Measurements from ENCODE around the gene CCDC149.

CCDC149 gene

GRCh38 chr4:24881508-24882196 is 31.2 kb downstream of the CCDC149 start:
- no peak for DNase-seq (ENCODE audit: low read depth in 3 of 3)

DNA sequence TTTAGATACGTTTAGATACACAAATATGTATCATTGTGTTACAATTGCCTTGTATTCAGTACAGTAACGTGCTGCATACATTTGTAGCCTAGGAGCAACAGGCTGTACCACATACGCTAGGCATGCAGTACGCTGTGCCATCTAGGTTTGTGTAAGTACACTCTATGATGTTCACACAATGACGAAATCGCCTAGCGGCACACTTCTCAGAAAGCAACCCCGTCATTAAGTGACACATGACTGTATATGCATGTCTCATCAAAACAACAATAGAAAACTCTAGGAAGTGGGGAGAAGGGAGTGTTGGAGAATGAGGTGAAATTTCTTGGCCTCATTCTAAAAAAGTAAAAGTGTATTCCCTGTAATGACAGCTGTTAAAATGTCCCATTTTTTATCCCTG is 32.7 kb downstream of the CCDC149 start:
- DNase-seq (ENCODE audit: low read depth in 3 of 3): no peak

- no peak for DNase-seq (ENCODE audit: low read depth in 3 of 3)
Observed at GRCh38 chr4:24878636-24879016, 34.2 kb downstream of the CCDC149 start.

- DNase-seq (ENCODE audit: low read depth in 3 of 3): no peak
Observed at GRCh38 chr4:24877868-24878635, 34.8 kb downstream of the CCDC149 start.

- DNase-seq (ENCODE audit: low read depth in 3 of 3): no peak
Observed at GRCh38 chr4:24876431-24876830, 36.4 kb downstream of the CCDC149 start.

GRCh38 chr4:24872720-24873119 is 40.1 kb downstream of the CCDC149 start:
- DNase-seq (ENCODE audit: low read depth in 3 of 3): no peak

- DNase-seq (ENCODE audit: low read depth in 3 of 3): no peak
Observed at GRCh38 chr4:24871210-24871609, 41.6 kb downstream of the CCDC149 start.

DNA sequence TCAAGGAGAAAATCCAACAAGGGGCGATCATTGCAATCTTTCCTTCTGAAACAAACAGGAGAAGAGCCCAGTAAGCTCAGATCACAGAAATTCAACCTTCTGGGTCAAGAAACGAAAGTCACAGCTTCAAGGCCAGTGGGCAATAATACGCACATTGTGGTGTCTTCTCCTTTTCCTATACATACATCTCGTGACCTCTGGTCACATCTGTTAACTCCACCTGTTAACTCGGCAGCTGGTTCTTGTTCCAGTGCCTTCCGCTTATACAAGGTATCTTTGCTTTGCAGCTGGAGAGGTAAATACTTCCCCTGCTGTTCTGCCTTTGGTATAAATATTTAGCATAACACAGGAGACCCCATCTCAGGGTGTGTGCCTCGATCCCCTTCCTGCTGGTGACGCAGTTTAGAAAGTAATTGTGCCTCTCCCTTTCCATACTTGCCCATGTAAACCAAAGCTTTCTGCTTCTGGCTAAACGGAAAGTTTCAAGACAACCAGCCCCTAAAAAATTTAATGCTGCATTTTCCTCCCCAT is 45.0 kb downstream of the CCDC149 start:
- DNase-seq (ENCODE audit: low read depth in 3 of 3): no peak

GRCh38 chr4:24867251-24867650 is 45.6 kb downstream of the CCDC149 start:
- no peak for DNase-seq (ENCODE audit: low read depth in 3 of 3)

DNA sequence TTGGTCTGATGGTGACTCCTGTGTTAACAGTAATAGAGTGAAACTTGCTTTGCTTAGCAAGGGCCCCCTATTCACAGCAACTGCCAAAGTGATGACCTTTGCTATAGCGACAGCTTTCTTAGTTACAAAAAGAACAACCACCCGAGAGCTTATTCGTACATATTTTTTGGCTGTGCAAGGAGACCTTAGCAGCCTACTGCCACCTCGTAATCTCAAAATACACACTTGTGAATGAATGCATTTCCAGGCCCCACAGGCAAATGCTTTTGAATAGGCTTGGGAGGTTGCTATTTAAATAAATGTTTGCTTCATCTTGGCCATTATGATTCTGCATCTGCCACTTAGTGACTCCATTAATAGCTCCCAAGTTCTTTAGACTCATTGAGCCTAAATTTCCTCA is 47.4 kb downstream of the CCDC149 start:
- no peak for DNase-seq (ENCODE audit: low read depth in 3 of 3)

DNA sequence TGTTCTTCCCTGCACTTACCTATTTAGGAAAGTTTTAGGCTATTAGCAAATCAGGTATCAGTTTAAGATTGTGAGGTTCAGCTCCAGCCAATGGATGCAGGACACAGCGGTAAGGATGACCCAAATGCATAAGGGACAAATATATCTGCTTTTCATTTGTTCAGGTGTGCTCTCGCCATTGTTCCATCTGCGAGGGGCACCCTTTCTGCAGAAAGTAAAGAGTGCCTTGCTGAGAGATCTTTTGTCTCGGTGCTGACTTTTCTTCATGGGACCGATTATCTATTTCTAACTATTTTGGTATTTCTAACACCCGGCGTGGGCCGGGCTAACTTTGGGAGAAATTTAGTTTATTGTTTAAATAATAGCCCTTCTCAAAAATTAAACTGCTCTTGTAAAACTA is 49.0 kb downstream of the CCDC149 start:
- no peak for DNase-seq (ENCODE audit: low read depth in 3 of 3)

DNA sequence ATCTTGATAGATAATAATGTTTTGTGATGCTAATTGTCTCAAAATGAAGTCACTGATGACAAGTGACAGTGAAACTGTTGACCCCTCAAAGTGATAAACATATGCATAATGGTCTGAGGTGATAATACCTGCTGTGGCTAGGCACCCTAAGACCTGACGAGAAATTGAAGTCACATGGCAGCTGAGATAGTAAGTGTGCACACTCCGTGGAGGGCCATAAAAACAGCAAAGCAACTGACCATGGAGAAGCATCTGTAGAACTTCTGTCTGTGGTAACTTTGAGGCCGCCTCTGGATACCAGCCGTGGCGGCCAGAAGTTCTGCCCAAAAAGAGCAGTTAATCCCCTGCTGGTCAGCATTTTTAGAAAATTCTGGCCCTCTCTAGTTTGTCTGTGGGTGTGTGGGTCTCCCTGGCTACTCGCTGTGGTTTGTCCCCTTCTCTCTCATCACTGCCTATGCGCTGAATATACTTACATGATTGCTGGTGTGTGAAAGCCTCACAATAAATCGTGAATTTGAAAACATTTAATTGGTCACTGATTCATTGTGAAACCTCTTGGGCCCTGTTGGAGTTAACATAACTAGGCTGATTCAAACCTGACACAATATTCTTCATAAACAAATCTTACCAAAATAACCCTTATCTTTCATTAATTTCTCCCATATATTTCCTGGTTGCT is 50.6 kb downstream of the CCDC149 start:
- no peak for DNase-seq (ENCODE audit: low read depth in 3 of 3)

GRCh38 chr4:24858550-24858949 is 54.3 kb downstream of the CCDC149 start:
- no peak for DNase-seq (ENCODE audit: low read depth in 3 of 3)

GRCh38 chr4:24858026-24858425 is 54.8 kb downstream of the CCDC149 start:
- no peak for DNase-seq (ENCODE audit: low read depth in 3 of 3)

DNA sequence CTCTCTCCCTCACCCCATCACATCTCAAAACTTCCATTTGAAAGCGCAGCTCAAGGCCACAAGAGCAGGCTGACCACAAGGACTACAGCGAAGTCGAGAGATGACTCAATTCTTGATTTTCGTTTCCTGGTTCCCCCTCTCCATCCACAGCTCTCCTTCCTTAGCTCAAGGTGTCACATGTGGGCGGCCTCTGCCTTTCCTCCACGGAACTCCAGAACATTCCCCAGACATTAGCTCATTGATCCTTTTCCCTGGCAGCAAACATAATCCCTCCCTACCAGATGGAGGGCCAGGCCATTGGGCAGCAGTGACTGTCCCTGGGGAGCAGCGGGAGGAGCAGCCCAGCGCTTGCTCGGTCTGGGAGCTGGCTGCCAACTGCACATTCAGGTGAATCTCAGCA is 56.3 kb downstream of the CCDC149 start:
- no peak for DNase-seq (ENCODE audit: low read depth in 3 of 3)

DNA sequence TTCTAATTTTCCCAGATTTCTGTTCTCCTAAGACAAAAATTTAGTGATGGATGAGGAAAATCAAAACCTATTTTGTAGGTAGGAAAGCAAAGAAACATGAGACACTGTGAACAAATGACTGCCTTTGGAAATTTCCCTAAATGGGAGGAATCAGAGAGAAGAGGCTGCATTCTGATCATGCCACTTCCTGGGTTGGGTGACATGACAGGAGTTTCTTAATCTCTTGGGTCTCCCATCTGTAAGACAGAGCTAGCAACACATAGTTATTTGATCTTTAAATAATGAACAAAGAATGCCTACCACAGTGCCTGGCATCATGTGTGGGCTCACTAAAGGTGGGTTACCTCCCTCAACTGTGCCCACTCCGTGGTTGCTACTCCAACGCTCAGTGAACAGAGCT is 57.1 kb downstream of the CCDC149 start:
- no peak for DNase-seq (ENCODE audit: low read depth in 3 of 3)

GRCh38 chr4:24853142-24853541 is 59.7 kb downstream of the CCDC149 start:
- DNase-seq (ENCODE audit: low read depth in 3 of 3): no peak

- no peak for DNase-seq (ENCODE audit: low read depth in 3 of 3)
Observed at GRCh38 chr4:24850674-24851073, 62.2 kb downstream of the CCDC149 start.

- no peak for DNase-seq (ENCODE audit: low read depth in 3 of 3)
Observed at GRCh38 chr4:24849756-24850155, 63.1 kb downstream of the CCDC149 start.

DNA sequence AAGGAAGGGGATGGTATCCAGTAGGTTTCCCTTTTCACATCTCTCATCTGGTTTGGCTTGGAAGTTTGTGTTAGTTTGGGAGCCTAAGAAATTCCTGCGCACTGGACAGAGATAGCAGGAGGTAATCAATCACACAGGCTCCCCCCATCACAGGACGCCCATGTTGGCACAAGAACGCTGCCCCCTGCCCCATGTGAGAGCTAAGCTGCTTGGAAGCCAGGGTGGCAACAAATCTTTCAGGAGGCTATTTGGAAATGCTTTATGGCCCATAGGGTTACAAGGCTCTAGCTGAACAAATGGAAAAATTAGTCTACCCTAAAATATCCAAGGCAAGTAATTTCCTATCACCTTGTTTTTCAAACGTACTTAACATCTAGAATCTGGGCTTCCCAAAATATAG is 63.5 kb downstream of the CCDC149 start:
- no peak for DNase-seq (ENCODE audit: low read depth in 3 of 3)

DNA sequence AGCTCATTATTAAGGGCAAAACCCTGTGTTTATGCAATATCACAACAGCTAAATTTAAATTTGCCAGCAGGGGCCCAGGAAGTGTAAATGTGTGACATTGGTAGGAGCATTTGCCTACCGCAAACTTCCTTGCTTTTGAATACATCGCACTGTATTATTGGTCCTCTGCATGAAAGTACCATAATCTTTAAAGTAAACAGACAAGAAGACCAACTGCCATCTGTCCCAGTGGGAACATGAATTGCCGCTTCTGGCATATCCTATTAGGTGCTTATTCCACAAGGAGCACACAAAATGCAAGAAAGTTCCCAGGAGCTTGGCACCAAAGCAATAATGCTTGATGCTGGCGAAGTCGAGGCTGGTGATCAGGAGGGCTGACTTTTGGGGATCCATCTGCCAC is 66.1 kb downstream of the CCDC149 start:
- DNase-seq (ENCODE audit: low read depth in 3 of 3): no peak

- no peak for DNase-seq (ENCODE audit: low read depth in 3 of 3)
Observed at GRCh38 chr4:24845902-24846301, 66.9 kb downstream of the CCDC149 start.

- DNase-seq (ENCODE audit: low read depth in 3 of 3): no peak
Observed at GRCh38 chr4:24845132-24845531, 67.7 kb downstream of the CCDC149 start.
